Measurements from ENCODE around the gene MOAP1. TPM values are rescaled to one million over a fixed set of nuclear protein-coding genes. Genes with fewer than 3 reads are reported as not detected.

Gene MOAP1
- total and polyA plus RNA-seq, 3 donors from 2014 or later = 22.4 to 25.5 (median 22.6) TPM

DNA sequence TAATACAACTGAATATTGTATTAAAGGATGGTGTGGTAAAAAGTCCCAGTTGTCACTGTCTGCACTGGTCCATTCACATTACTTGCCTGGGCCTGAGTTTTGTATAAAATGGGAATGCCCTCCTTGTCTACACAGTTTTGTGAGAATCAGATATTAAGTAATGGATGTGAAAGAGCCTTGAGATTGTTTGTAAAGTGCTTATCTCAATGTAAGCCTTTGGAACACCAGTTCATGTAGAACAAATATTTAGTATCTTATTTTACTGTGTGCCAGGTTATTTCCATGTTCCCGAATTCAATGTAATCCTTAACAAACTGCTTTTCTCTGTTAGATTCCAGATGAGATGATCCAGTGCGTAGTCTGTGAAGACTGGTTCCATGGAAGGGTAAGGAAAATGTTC is 29.9 kb upstream of the MOAP1 start:
- no peaks in the 10 kb centered on the region for H3K4me1 ChIP-seq
- H3K4me3 ChIP-seq = no peak overlapping the region
- no peaks in the 10 kb centered on the region for H3K36me3 ChIP-seq (ENCODE audit: low read depth, missing control alignments)
- H3K27ac ChIP-seq = no peak overlapping the region
- no peaks in the 10 kb centered on the region for H3K9me3 ChIP-seq
- no peaks in the 10 kb centered on the region for H3K27me3 ChIP-seq
- intact Hi-C loops (cut with DNase I; ENCODE audit: low total_unique reads) = no loop called here
- DNase-seq = no peak
- WGBS, 2 donors = 91% methylated on average over 2 of the region's 2 CpGs
- no peak for TF ChIP-seq POLR2A (IDR thresholded peaks at IDR 0.05)

DNA sequence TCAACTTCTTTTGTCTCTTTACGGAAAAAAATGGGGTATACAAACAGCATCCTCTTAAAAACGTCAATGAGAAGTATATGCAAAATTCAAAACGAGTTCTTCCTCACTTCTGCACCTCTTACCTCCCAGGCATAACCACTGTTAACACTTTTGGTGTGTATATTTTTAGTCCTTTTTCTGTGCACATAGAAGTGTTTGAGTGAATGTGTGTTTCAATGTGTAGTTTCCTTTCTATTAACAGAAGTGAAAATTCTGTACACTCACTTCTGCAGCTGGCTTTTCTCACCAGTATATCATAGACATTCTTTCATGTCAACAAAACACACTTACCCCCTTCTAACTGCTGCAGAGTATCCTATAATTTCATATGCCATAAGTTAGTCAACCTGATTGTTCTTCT is 27.7 kb upstream of the MOAP1 start:
- H3K27ac ChIP-seq = no peak overlapping the region
- TF ChIP-seq, protein P1, sequence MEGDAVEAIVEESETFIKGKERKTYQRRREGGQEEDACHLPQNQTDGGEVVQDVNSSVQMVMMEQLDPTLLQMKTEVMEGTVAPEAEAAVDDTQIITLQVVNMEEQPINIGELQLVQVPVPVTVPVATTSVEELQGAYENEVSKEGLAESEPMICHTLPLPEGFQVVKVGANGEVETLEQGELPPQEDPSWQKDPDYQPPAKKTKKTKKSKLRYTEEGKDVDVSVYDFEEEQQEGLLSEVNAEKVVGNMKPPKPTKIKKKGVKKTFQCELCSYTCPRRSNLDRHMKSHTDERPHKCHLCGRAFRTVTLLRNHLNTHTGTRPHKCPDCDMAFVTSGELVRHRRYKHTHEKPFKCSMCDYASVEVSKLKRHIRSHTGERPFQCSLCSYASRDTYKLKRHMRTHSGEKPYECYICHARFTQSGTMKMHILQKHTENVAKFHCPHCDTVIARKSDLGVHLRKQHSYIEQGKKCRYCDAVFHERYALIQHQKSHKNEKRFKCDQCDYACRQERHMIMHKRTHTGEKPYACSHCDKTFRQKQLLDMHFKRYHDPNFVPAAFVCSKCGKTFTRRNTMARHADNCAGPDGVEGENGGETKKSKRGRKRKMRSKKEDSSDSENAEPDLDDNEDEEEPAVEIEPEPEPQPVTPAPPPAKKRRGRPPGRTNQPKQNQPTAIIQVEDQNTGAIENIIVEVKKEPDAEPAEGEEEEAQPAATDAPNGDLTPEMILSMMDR (IDR thresholded peaks at IDR 0.05) = no peak
- no peak for TF ChIP-seq POLR2A (IDR thresholded peaks at IDR 0.05)
- no peaks in the 10 kb centered on the region for H3K9me3 ChIP-seq
- no peaks in the 10 kb centered on the region for H3K27me3 ChIP-seq
- intact Hi-C loops (cut with DNase I; ENCODE audit: low total_unique reads) = no loop called here
- no peak for DNase-seq
- H3K4me3 ChIP-seq = no peak overlapping the region
- no peaks in the 10 kb centered on the region for H3K36me3 ChIP-seq (ENCODE audit: low read depth, missing control alignments)
- WGBS, 2 donors = 70 to 73% methylated on average over 3 of the region's 3 CpGs
- peaks cover 8% of the 10 kb centered on the region for H3K4me1 ChIP-seq

DNA sequence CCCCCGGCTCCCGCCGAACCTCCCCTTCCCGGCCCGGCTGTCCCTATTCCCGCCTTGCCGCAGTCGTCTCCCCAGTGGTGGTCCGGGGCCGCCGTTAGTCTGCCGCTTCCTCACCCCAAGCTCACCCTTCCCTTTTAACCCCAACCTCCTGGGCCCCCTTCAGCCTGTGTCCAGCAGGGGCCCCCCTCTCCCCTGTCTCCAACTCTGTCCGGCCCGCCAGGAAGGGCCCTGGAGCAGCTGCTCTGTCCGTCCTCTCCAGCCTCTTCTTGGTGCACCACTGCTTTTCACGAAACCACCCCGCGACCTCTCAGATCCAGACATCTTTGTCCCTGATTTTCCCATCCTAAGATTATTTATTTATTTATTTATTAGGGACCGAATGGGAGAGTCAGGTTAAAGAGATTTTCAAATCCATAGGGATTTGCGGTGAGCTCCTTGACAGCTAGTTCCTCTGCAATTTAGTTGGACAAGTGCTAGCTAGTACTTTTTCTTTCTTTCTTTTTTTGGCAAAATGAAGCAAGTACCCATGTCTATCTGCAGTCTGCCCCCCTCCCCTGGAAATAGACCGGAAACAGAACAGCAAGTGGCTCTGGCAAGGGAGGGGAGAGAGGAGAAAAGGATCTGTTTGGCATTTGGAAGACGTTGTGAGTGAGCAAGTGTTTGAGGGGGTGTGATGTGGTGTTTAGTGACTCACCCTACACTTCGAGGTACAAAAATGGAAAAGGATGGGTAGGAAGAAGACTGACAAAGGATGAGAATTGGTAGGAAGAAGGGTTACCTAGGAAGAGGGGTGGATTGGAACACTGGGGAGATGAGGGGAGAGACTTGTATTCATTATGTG is 23.0 kb upstream of the MOAP1 start:
- Histone ChIP-seq H3K27me3 (no peaks in the 10 kb centered on the region), H3K4me1 (peaks cover 13% of the 10 kb centered on the region), H3K27ac (peak overlapping the region; percentile 53 to 79), H3K4me3 (peak overlapping the region; percentile 78 to 89), H3K36me3 (ENCODE audit: low read depth, missing control alignments) (no peaks in the 10 kb centered on the region), H3K9me3 (no peaks in the 10 kb centered on the region)
- DNase-seq = peak; percentile 56
- TF ChIP-seq POLR2A (IDR thresholded peaks at IDR 0.05) = no peak
- TF ChIP-seq, protein P1 (IDR thresholded peaks at IDR 0.05) = peak in 1 of 3 experiments; percentile 10
- WGBS, 2 donors = 0 to 1% methylated on average over 23 of the region's 23 CpGs
- intact Hi-C loops (cut with DNase I; ENCODE audit: low total_unique reads) = no loop called here

DNA sequence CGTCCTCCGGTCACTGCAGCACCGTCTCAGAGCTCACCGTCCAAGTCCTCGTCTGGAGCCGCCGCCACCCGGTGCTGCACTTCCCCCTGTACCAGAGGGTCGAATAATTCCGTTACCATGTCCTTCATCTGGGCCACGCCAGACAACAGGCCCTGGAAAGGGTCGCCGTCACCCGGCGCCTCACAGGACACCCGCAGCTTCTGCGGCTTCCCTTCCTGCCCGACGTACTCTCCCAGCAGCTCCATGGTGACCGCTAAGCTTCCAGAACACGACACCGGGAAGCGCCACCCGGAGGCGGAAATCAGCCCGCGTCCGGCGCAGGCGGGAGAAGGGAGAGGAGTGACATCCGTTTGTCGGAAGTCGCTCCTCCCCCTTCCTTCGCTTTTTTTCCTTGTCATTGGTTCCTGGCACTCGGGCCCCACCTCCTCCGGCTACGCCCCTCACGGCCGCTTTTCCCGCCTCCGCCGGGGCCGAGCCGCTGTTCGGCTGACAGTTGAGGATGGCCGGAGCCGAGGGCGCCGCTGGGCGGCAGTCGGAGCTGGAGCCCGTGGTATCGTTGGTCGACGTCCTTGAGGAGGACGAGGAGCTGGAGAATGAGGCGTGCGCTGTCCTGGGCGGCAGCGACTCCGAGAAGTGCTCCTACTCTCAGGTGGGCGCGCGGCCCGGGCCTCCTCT is 22.2 kb upstream of the MOAP1 start, which contains the start of the genes GON7 and UBR7:
Gene GON7 (minus strand): TSS at position 273 of the 675 bp plus-strand sequence. CDS start 28 bp downstream, at position 245.
Gene UBR7 (plus strand): TSS at position 464 of the 675 bp plus-strand sequence. CDS start 36 bp downstream, at position 500.
- H3K36me3 ChIP-seq (ENCODE audit: low read depth, missing control alignments) = no peaks in the 10 kb centered on the region
- WGBS, 2 donors = 0 to 1% methylated on average over 20 to 57 of the region's 65 CpGs
- peaks cover 13% of the 10 kb centered on the region for H3K4me1 ChIP-seq
- TF ChIP-seq, protein P1 (IDR thresholded peaks at IDR 0.05) = peak; percentile 15 to 49 (median 31)
- peak; percentile 50 for TF ChIP-seq POLR2A (IDR thresholded peaks at IDR 0.05)
- intact Hi-C loops (cut with DNase I; ENCODE audit: low total_unique reads) = no loop called here
- H3K4me3 ChIP-seq = peak within 1 kb of the TSS; percentile 78 to 89
- DNase-seq = peak; percentile 97
- peak within 1 kb of the TSS; percentile 53 to 79 for H3K27ac ChIP-seq
- no peaks in the 10 kb centered on the region for H3K27me3 ChIP-seq
- no peaks in the 10 kb centered on the region for H3K9me3 ChIP-seq

DNA sequence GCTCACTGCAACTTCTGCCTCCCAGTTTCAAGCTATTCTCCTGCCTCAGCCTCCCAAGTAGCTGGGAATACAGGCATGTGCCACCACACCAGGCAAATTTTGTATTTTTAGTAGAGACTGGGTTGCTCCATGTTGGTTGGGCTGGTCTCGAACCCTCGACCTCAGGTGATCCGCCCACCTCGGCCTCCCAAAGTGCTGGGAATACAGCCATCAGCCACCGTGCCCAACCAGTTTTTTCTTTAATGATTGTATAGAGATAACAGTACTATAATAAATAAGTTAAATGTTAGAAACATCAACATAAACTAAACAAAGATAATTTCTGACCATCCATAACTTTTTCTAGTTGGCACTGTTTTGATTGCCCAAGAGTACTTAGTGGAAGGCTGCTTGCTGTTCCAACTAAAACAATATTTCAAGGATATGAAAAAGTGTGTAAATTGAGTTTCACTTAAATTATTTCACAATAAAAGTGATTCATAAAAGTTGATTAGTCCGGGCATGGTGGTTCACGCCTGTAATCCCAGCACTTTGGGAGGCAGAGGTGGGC is 16.5 kb upstream of the MOAP1 start:
- H3K4me3 ChIP-seq = no peak overlapping the region
- TF ChIP-seq, protein P1 (IDR thresholded peaks at IDR 0.05) = no peak
- no peak for TF ChIP-seq POLR2A (IDR thresholded peaks at IDR 0.05)
- no peak overlapping the region for H3K27ac ChIP-seq
- no peaks in the 10 kb centered on the region for H3K36me3 ChIP-seq (ENCODE audit: low read depth, missing control alignments)
- intact Hi-C loops (cut with DNase I; ENCODE audit: low total_unique reads) = no loop called here
- WGBS, 2 donors = 84 to 94% methylated on average over 7 of the region's 7 CpGs
- DNase-seq = no peak
- peaks cover 3% of the 10 kb centered on the region for H3K4me1 ChIP-seq
- H3K9me3 ChIP-seq = no peaks in the 10 kb centered on the region
- H3K27me3 ChIP-seq = no peaks in the 10 kb centered on the region
